ENCODE measurements around the gene ATP8B3. TPM values are rescaled to one million over a fixed set of nuclear protein-coding genes. Genes with fewer than 3 reads are reported as not detected.

ATP8B3 gene
- 8.7 and 10.7 TPM in 2 replicates for total RNA-seq (2021)
- percentile 24 among the genes with signal in this experiment for Bru-seq, nascent RNA
- BruChase-seq, experiment 1, labeled RNA remaining after a 2-hour chase, result percentile 24 among the genes with signal in this experiment
- BruChase-seq, experiment 2, labeled RNA remaining after a 6-hour chase, result percentile 38 among the genes with signal in this experiment
- long read RNA-seq, partial matches to known transcripts, result 3 of 14 reads
- long read RNA-seq, other reads (novel, unspliced or antisense), result 11 of 14 reads

- TF ChIP-seq, protein P1, sequence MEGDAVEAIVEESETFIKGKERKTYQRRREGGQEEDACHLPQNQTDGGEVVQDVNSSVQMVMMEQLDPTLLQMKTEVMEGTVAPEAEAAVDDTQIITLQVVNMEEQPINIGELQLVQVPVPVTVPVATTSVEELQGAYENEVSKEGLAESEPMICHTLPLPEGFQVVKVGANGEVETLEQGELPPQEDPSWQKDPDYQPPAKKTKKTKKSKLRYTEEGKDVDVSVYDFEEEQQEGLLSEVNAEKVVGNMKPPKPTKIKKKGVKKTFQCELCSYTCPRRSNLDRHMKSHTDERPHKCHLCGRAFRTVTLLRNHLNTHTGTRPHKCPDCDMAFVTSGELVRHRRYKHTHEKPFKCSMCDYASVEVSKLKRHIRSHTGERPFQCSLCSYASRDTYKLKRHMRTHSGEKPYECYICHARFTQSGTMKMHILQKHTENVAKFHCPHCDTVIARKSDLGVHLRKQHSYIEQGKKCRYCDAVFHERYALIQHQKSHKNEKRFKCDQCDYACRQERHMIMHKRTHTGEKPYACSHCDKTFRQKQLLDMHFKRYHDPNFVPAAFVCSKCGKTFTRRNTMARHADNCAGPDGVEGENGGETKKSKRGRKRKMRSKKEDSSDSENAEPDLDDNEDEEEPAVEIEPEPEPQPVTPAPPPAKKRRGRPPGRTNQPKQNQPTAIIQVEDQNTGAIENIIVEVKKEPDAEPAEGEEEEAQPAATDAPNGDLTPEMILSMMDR (conservative IDR thresholded peaks at IDR 0.05; ENCODE audit: low read depth, low read length), result peak; percentile 32
- no peak for TF ChIP-seq EZH2 (IDR thresholded peaks at IDR 0.05; ENCODE audit: borderline replicate concordance, low read depth, low read length, poor library complexity, severe bottlenecking)
- no peaks in the 10 kb centered on the region for H3K27me3 ChIP-seq (replicated peaks; ENCODE audit: insufficient read depth, low read depth, low read length, poor library complexity)
- peak within 1 kb of the TSS; percentile 59 for H3K4me3 ChIP-seq (ENCODE audit: low read depth, low read length, poor library complexity, severe bottlenecking)
- DNase-seq (ENCODE audit: low spot score), result no peak
- POLR2A ChIA-PET (ENCODE audit: low non-redundant PET), result no interaction called here
- H3K27ac ChIP-seq (ENCODE audit: low read depth, low read length, poor library complexity, severe bottlenecking), result peak within 1 kb of the TSS; percentile 67
- peaks cover 15% of the 10 kb centered on the region for H3K36me3 ChIP-seq (ENCODE audit: insufficient read depth, low read length, poor library complexity, severe bottlenecking)
- no peaks in the 10 kb centered on the region for H3K9me3 ChIP-seq (ENCODE audit: low read depth, low read length, poor library complexity, severe bottlenecking)
- no TSS peak for BruUV-seq (replicated peaks)
- peaks cover 4% of the 10 kb centered on the region for H3K4me1 ChIP-seq (ENCODE audit: insufficient read depth, low read length, poor library complexity, severe bottlenecking)
- intact Hi-C loops (cut with micrococcal nuclease; ENCODE audit: unreplicated experiment), result loop anchor here (10.0 kb wide), 1 partner anchor 267 kb away; no protein-coding TSS in a partner anchor
- CTCF ChIA-PET, result interaction anchor here (1.5 kb wide), 1 partner anchor 14 kb away, joined by 3 read pairs; no protein-coding TSS in a partner anchor
These were observed at the start of gene ATP8B3 for GRCh38 chr19:1811942-1812425. TSS of gene ATP8B3 (minus strand) at chr19:1812276. CDS start at chr19:1811736, 540 bp downstream.

GRCh38 chr19:1861599-1862031 is 49.5 kb upstream of the ATP8B3 start:
- ChIA-PET POLR2A (ENCODE audit: low non-redundant PET) (no interaction called here), CTCF (no interaction called here)
- BruUV-seq (replicated peaks), result no TSS peak
- intact Hi-C loops (cut with micrococcal nuclease; ENCODE audit: unreplicated experiment), result no loop called here
- H3K27me3 ChIP-seq (replicated peaks; ENCODE audit: insufficient read depth, low read depth, low read length, poor library complexity), result no peaks in the 10 kb centered on the region
- no peaks in the 10 kb centered on the region for H3K9me3 ChIP-seq (ENCODE audit: low read depth, low read length, poor library complexity, severe bottlenecking)
- no peak for DNase-seq (ENCODE audit: low spot score)
- peak overlapping the region; percentile 85 for H3K4me3 ChIP-seq (ENCODE audit: low read depth, low read length, poor library complexity, severe bottlenecking)
- peaks cover 45% of the 10 kb centered on the region for H3K4me1 ChIP-seq (ENCODE audit: insufficient read depth, low read length, poor library complexity, severe bottlenecking)
- H3K27ac ChIP-seq (ENCODE audit: low read depth, low read length, poor library complexity, severe bottlenecking), result peak overlapping the region; percentile 52
- no peaks in the 10 kb centered on the region for H3K36me3 ChIP-seq (ENCODE audit: insufficient read depth, low read length, poor library complexity, severe bottlenecking)
- TF ChIP-seq EZH2 (IDR thresholded peaks at IDR 0.05; ENCODE audit: borderline replicate concordance, low read depth, low read length, poor library complexity, severe bottlenecking), result no peak
- TF ChIP-seq, protein P1 (conservative IDR thresholded peaks at IDR 0.05; ENCODE audit: low read depth, low read length), result no peak

- peak overlapping the region; percentile 52 for H3K27ac ChIP-seq (ENCODE audit: low read depth, low read length, poor library complexity, severe bottlenecking)
- H3K36me3 ChIP-seq (ENCODE audit: insufficient read depth, low read length, poor library complexity, severe bottlenecking), result no peaks in the 10 kb centered on the region
- TF ChIP-seq, protein P1 (conservative IDR thresholded peaks at IDR 0.05; ENCODE audit: low read depth, low read length), result no peak
- TF ChIP-seq EZH2 (IDR thresholded peaks at IDR 0.05; ENCODE audit: borderline replicate concordance, low read depth, low read length, poor library complexity, severe bottlenecking), result no peak
- ChIA-PET CTCF (no interaction called here), POLR2A (ENCODE audit: low non-redundant PET) (no interaction called here)
- BruUV-seq (replicated peaks), result no TSS peak
- H3K9me3 ChIP-seq (ENCODE audit: low read depth, low read length, poor library complexity, severe bottlenecking), result no peaks in the 10 kb centered on the region
- no peak for DNase-seq (ENCODE audit: low spot score)
- H3K27me3 ChIP-seq (replicated peaks; ENCODE audit: insufficient read depth, low read depth, low read length, poor library complexity), result no peaks in the 10 kb centered on the region
- intact Hi-C loops (cut with micrococcal nuclease; ENCODE audit: unreplicated experiment), result no loop called here
- peaks cover 51% of the 10 kb centered on the region for H3K4me1 ChIP-seq (ENCODE audit: insufficient read depth, low read length, poor library complexity, severe bottlenecking)
- H3K4me3 ChIP-seq (ENCODE audit: low read depth, low read length, poor library complexity, severe bottlenecking), result peak overlapping the region; percentile 85
These were observed 48.9 kb upstream of the ATP8B3 start for GRCh38 chr19:1860821-1861598.
